Spleen (tissue), 7 donors: ENCODE data around the gene MAPKAP1.

Experiments used
- POLR2AphosphoS5 ChIP-seq, 3 donors: sonication (generic); formaldehyde crosslinking; IDR thresholded peaks; one replicate each; pipeline ENCODE4 v1.5.1; 2017; ENCODE audit warnings: antibody characterized with exemption in 3 of 3
- TF ChIP-seq, protein P1 (sequence below), 11 experiments: fragments of 200-600 bp in 7 of 11; fragments of 450-650 bp in 4 of 11; sonication (generic) in 4 of 11; IDR thresholded peaks in 8 of 11; conservative IDR thresholded peaks in 3 of 11; 1 replicate in 7 of 11; 2 replicates in 4 of 11; pipeline versions ENCODE4 v1.4.0 to v1.8.0; 2016 to 2021; ENCODE audit warnings: antibody characterized with exemption in 11 of 11, inconsistent platforms in 4 of 11, mild to moderate bottlenecking in 1 of 11
- donor health status: DM: no; HTN: no; CAD: no; lungs with moderate emphysema.
- donor health status: DM: no; HTN: no; CAD: no.
- donor health status: DM: no; HTN: no; CAD: no.

GRCh38 chr9:125681657-125682056 is 25.4 kb downstream of the MAPKAP1 start:
- TF ChIP-seq, protein P1, sequence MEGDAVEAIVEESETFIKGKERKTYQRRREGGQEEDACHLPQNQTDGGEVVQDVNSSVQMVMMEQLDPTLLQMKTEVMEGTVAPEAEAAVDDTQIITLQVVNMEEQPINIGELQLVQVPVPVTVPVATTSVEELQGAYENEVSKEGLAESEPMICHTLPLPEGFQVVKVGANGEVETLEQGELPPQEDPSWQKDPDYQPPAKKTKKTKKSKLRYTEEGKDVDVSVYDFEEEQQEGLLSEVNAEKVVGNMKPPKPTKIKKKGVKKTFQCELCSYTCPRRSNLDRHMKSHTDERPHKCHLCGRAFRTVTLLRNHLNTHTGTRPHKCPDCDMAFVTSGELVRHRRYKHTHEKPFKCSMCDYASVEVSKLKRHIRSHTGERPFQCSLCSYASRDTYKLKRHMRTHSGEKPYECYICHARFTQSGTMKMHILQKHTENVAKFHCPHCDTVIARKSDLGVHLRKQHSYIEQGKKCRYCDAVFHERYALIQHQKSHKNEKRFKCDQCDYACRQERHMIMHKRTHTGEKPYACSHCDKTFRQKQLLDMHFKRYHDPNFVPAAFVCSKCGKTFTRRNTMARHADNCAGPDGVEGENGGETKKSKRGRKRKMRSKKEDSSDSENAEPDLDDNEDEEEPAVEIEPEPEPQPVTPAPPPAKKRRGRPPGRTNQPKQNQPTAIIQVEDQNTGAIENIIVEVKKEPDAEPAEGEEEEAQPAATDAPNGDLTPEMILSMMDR (IDR thresholded peaks at IDR 0.05 in 8 of 11, conservative IDR thresholded peaks at IDR 0.05 in 3 of 11): no peak
- no peak for TF ChIP-seq POLR2AphosphoS5 (IDR thresholded peaks at IDR 0.05)
